ENCODE measurements around the gene ADAM11. TPM values are rescaled to one million over a fixed set of nuclear protein-coding genes. Genes with fewer than 3 reads are reported as not detected.

The ADAM11 gene
- total and polyA plus RNA-seq, 2 of the 13 experiments (the other 11 are each of a cell fraction or from before 2014, with no cell fraction given) = 0.38 to 0.91 TPM

- TF ChIP-seq, protein P1, sequence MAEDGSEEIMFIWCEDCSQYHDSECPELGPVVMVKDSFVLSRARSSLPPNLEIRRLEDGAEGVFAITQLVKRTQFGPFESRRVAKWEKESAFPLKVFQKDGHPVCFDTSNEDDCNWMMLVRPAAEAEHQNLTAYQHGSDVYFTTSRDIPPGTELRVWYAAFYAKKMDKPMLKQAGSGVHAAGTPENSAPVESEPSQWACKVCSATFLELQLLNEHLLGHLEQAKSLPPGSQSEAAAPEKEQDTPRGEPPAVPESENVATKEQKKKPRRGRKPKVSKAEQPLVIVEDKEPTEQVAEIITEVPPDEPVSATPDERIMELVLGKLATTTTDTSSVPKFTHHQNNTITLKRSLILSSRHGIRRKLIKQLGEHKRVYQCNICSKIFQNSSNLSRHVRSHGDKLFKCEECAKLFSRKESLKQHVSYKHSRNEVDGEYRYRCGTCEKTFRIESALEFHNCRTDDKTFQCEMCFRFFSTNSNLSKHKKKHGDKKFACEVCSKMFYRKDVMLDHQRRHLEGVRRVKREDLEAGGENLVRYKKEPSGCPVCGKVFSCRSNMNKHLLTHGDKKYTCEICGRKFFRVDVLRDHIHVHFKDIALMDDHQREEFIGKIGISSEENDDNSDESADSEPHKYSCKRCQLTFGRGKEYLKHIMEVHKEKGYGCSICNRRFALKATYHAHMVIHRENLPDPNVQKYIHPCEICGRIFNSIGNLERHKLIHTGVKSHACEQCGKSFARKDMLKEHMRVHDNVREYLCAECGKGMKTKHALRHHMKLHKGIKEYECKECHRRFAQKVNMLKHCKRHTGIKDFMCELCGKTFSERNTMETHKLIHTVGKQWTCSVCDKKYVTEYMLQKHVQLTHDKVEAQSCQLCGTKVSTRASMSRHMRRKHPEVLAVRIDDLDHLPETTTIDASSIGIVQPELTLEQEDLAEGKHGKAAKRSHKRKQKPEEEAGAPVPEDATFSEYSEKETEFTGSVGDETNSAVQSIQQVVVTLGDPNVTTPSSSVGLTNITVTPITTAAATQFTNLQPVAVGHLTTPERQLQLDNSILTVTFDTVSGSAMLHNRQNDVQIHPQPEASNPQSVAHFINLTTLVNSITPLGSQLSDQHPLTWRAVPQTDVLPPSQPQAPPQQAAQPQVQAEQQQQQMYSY (CRISPR knock-in tag; IDR thresholded peaks at IDR 0.05) = no peak
- TF ChIP-seq, protein P2, sequence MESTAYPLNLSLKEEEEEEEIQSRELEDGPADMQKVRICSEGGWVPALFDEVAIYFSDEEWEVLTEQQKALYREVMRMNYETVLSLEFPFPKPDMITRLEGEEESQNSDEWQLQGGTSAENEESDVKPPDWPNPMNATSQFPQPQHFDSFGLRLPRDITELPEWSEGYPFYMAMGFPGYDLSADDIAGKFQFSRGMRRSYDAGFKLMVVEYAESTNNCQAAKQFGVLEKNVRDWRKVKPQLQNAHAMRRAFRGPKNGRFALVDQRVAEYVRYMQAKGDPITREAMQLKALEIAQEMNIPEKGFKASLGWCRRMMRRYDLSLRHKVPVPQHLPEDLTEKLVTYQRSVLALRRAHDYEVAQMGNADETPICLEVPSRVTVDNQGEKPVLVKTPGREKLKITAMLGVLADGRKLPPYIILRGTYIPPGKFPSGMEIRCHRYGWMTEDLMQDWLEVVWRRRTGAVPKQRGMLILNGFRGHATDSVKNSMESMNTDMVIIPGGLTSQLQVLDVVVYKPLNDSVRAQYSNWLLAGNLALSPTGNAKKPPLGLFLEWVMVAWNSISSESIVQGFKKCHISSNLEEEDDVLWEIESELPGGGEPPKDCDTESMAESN (CRISPR knock-in tag; conservative IDR thresholded peaks at IDR 0.05) = no peak
- TF ChIP-seq RFX1 (IDR thresholded peaks at IDR 0.05) = no peak
- TF ChIP-seq ZNF572 (CRISPR knock-in tag; IDR thresholded peaks at IDR 0.05) = no peak
- TF ChIP-seq TRIM24 (CRISPR knock-in tag; IDR thresholded peaks at IDR 0.05) = no peak
Measured at GRCh38 chr17:44794851-44795413, 36.1 kb downstream of the ADAM11 start (continued).

DNA sequence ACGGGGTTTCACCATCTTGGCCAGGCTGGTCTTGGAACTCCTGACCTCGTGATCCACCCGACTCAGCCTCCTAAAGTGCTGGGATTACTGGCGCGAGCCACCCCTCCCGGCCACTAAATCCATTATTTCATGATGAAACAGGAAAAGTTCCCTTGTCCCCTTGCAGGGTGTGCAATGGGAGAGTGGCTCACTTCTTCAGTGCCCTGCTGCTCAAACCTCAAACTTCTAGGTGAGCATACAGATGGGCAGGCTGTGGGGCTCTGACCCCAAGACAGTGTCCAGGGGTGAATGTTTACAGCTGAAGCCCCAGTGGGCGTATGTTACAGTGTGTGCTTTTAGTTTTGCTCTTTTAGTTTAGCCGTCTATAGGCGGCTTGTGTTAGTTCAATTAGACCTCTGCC is 36.6 kb downstream of the ADAM11 start:
- Histone ChIP-seq H4K20me1 (ENCODE audit: insufficient read depth, low read length) (no peaks in the 10 kb centered on the region), H3K4me1 (ENCODE audit: insufficient read depth, low read length) (peaks cover 22% of the 10 kb centered on the region), H3K4me2 (ENCODE audit: low read depth, low read length) (no peak overlapping the region), H3K27me3 (ENCODE audit: control insufficient read depth in 1 of 2, insufficient read depth in 2 of 2, low read length in 2 of 2) (peaks cover 0 to 3% of the 10 kb centered on the region in 2 experiments; a peak in 2 of 5 replicates), H3K4me3 (replicated peaks in 1 of 3; ENCODE audit: insufficient read depth in 1 of 3, low read depth in 2 of 3, low read length in 3 of 3) (no peak overlapping the region), H3K9ac (ENCODE audit: insufficient read depth, low read depth, low read length) (no peak overlapping the region), H2AFZ (ENCODE audit: low read length) (no peak overlapping the region), H3K79me2 (ENCODE audit: insufficient read depth, low read length) (no peaks in the 10 kb centered on the region), H3K9me3 (ENCODE audit: low read length) (no peaks in the 10 kb centered on the region), H3K27ac (ENCODE audit: extremely low read length, insufficient read depth, low read length) (no peak overlapping the region), H3K36me3 (replicated peaks in 1 of 2; ENCODE audit: control insufficient read depth in 1 of 2, insufficient read depth in 2 of 2, low read length in 2 of 2) (no peaks in the 10 kb centered on the region)
- WGBS (ENCODE audit: low lambda C conversion rate) = 48% methylated on average over 9 of the region's 9 CpGs
- no peak; the same call in 2 of the 3 replicates for ATAC-seq
- ChIA-PET POLR2A (no interaction called here), CTCF (ENCODE audit: low intra/inter-chr PET ratio, low total read pairs) (no interaction called here)
- no peak for DNase-seq (ENCODE audit: low spot score)
- BruUV-seq (replicated peaks) = no TSS peak
- in situ Hi-C loops (cut with HindIII; ENCODE audit: extremely low pct_ligation_motif_present, low pct_unique_long_range_greater_than_20kb) (loop anchor here (25.0 kb wide), 1 partner anchor 217 kb away; no protein-coding TSS in a partner anchor), intact Hi-C loops (cut with micrococcal nuclease; ENCODE audit: unreplicated experiment) (no loop called here)
- FAIRE-seq = no peak
- TF ChIP-seq, protein P3, sequence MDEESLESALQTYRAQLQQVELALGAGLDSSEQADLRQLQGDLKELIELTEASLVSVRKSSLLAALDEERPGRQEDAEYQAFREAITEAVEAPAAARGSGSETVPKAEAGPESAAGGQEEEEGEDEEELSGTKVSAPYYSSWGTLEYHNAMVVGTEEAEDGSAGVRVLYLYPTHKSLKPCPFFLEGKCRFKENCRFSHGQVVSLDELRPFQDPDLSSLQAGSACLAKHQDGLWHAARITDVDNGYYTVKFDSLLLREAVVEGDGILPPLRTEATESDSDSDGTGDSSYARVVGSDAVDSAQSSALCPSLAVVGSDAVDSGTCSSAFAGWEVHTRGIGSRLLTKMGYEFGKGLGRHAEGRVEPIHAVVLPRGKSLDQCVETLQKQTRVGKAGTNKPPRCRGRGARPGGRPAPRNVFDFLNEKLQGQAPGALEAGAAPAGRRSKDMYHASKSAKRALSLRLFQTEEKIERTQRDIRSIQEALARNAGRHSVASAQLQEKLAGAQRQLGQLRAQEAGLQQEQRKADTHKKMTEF (CRISPR knock-in tag; IDR thresholded peaks at IDR 0.05) = no peak
- TF ChIP-seq U2AF2 (IDR thresholded peaks at IDR 0.05; ENCODE audit: low read depth, low read length) = no peak
- TF ChIP-seq TFAP4 (IDR thresholded peaks at IDR 0.05; ENCODE audit: borderline replicate concordance, low read depth) = no peak
- TF ChIP-seq ZNF569 (CRISPR knock-in tag; IDR thresholded peaks at IDR 0.05; ENCODE audit: borderline replicate concordance) = no peak
- TF ChIP-seq, protein P4, sequence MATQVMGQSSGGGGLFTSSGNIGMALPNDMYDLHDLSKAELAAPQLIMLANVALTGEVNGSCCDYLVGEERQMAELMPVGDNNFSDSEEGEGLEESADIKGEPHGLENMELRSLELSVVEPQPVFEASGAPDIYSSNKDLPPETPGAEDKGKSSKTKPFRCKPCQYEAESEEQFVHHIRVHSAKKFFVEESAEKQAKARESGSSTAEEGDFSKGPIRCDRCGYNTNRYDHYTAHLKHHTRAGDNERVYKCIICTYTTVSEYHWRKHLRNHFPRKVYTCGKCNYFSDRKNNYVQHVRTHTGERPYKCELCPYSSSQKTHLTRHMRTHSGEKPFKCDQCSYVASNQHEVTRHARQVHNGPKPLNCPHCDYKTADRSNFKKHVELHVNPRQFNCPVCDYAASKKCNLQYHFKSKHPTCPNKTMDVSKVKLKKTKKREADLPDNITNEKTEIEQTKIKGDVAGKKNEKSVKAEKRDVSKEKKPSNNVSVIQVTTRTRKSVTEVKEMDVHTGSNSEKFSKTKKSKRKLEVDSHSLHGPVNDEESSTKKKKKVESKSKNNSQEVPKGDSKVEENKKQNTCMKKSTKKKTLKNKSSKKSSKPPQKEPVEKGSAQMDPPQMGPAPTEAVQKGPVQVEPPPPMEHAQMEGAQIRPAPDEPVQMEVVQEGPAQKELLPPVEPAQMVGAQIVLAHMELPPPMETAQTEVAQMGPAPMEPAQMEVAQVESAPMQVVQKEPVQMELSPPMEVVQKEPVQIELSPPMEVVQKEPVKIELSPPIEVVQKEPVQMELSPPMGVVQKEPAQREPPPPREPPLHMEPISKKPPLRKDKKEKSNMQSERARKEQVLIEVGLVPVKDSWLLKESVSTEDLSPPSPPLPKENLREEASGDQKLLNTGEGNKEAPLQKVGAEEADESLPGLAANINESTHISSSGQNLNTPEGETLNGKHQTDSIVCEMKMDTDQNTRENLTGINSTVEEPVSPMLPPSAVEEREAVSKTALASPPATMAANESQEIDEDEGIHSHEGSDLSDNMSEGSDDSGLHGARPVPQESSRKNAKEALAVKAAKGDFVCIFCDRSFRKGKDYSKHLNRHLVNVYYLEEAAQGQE (IDR thresholded peaks at IDR 0.05; ENCODE audit: borderline replicate concordance in 1 of 2, low read depth in 1 of 2, low read length in 2 of 2) = no peak
- TF ChIP-seq ZNF224 (CRISPR knock-in tag; IDR thresholded peaks at IDR 0.05) = no peak
